ENCODE data around the gene DHPS.
A peak's percentile ranks its signal among the peaks of the same experiment; 100 is the strongest.
"Not testable (repeated sequence)": the region's sequence is repeated elsewhere in the genome, so short reads cannot be mapped to it uniquely, and the experiment has no call there.

DHPS gene

DNA sequence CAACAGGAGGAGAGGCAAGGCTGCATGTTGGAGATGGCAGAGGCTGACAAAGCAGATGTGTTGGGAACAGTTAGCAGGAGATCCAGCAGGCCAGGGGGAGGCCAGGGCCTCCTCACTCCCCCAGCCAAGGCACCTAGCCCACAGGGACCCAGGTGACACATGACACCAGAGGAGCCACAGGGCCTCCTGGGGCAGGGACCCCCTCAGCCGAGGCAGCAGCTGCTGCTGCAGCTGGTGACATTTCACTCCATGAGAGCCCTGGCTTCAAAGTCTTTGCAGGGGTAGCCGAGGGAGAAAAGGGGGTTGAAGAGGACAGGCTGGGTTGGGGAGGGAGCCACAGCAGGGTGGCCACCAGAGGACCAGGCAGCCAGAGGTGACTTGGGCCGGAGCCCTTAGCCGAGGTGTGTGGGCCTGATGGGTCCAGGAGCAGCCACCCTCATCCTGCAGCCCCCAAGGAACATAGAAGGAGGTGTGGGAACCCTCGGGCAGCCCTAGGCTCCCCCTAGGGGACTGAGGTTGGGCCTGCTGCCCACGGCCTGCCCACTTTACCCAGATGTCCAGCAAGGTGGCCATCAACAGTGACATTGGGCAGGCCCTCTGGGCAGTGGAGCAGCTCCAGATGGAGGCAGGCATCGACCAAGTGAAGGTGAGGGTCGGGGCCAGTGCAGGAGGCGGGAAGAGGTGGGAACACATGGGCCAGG, 6.0 kb upstream of the DHPS start, which contains the start of gene GNG14:
Gene GNG14 (plus strand): TSS at position 503 of the 701 bp plus-strand sequence. CDS start 51 bp downstream, at position 554.
- no peaks in the 10 kb centered on the region for H3K9me2 ChIP-seq (replicated peaks; ENCODE audit: control insufficient read depth, low read length)
- no peaks in the 10 kb centered on the region for H3K27me3 ChIP-seq (ENCODE audit: control insufficient read depth, low read length)
- H3K4me2 ChIP-seq (ENCODE audit: low read length): no peak within 1 kb of the TSS
- TF ChIP-seq EZH2phosphoT487 (IDR thresholded peaks at IDR 0.05; ENCODE audit: borderline replicate concordance, low read length): no peak
- TF ChIP-seq CTCF (IDR thresholded peaks at IDR 0.05; ENCODE audit: low read depth, low read length, poor library complexity, severe bottlenecking): no peak
- H3K9me3 ChIP-seq (ENCODE audit: control insufficient read depth, insufficient read depth, low read length): no peaks in the 10 kb centered on the region
- no peaks in the 10 kb centered on the region; the same call in 1 of the 2 replicates for H3F3A ChIP-seq (ENCODE audit: control insufficient read depth, insufficient read depth)
- no peaks in the 10 kb centered on the region for H3K79me2 ChIP-seq (ENCODE audit: control insufficient read depth, low read length)
- no peaks in the 10 kb centered on the region for H3K4me1 ChIP-seq (ENCODE audit: control insufficient read depth, low read length)
- H3K27ac ChIP-seq (ENCODE audit: low read depth, low read length): no peak within 1 kb of the TSS
- no peak within 1 kb of the TSS for H3K4me3 ChIP-seq (ENCODE audit: low read length)
- H3K36me3 ChIP-seq (ENCODE audit: control insufficient read depth, low read length): no peaks in the 10 kb centered on the region
- no peaks in the 10 kb centered on the region for H4K20me1 ChIP-seq (ENCODE audit: control insufficient read depth, insufficient read depth, low read depth, low read length)

GRCh38 chr19:12685831-12686230, 4.2 kb upstream of the DHPS start:
- H3K4me3 ChIP-seq (ENCODE audit: low read length): no peak overlapping the region
- H3K79me2 ChIP-seq (ENCODE audit: control insufficient read depth, low read length): peaks cover 7% of the 10 kb centered on the region
- no peaks in the 10 kb centered on the region for H3K27me3 ChIP-seq (ENCODE audit: control insufficient read depth, low read length)
- H3F3A ChIP-seq (ENCODE audit: control insufficient read depth, insufficient read depth): peaks cover 4% of the 10 kb centered on the region
- no peak overlapping the region for H3K27ac ChIP-seq (ENCODE audit: low read depth, low read length)
- H3K36me3 ChIP-seq (ENCODE audit: control insufficient read depth, low read length): peaks cover 4% of the 10 kb centered on the region
- H3K4me1 ChIP-seq (ENCODE audit: control insufficient read depth, low read length): peaks cover 5% of the 10 kb centered on the region
- H4K20me1 ChIP-seq (ENCODE audit: control insufficient read depth, insufficient read depth, low read depth, low read length): no peaks in the 10 kb centered on the region
- TF ChIP-seq EZH2phosphoT487 (IDR thresholded peaks at IDR 0.05; ENCODE audit: borderline replicate concordance, low read length) (no peak), CTCF (IDR thresholded peaks at IDR 0.05; ENCODE audit: low read depth, low read length, poor library complexity, severe bottlenecking) (no peak)
- no peaks in the 10 kb centered on the region for H3K9me3 ChIP-seq (ENCODE audit: control insufficient read depth, insufficient read depth, low read length)
- no peaks in the 10 kb centered on the region for H3K9me2 ChIP-seq (replicated peaks; ENCODE audit: control insufficient read depth, low read length)
- H3K4me2 ChIP-seq (ENCODE audit: low read length): no peak overlapping the region

GRCh38 chr19:12680034-12680433, 1.6 kb downstream of the DHPS start:
- Histone ChIP-seq H3K9me3 (ENCODE audit: control insufficient read depth, insufficient read depth, low read length) (no peaks in the 10 kb centered on the region), H3K36me3 (ENCODE audit: control insufficient read depth, low read length) (peaks cover 51% of the 10 kb centered on the region), H4K20me1 (ENCODE audit: control insufficient read depth, insufficient read depth, low read depth, low read length) (peaks cover 9% of the 10 kb centered on the region; the same call in 1 of the 2 replicates), H3F3A (ENCODE audit: control insufficient read depth, insufficient read depth) (peaks cover 4% of the 10 kb centered on the region), H3K9me2 (replicated peaks; ENCODE audit: control insufficient read depth, low read length) (no peaks in the 10 kb centered on the region), H3K4me2 (ENCODE audit: low read length) (peak overlapping the region; percentile 37), H3K4me3 (ENCODE audit: low read length) (peak overlapping the region; percentile 32; the same call in 1 of the 2 replicates), H3K27me3 (ENCODE audit: control insufficient read depth, low read length) (no peaks in the 10 kb centered on the region), H3K79me2 (ENCODE audit: control insufficient read depth, low read length) (peaks cover 36% of the 10 kb centered on the region), H3K4me1 (ENCODE audit: control insufficient read depth, low read length) (peaks cover 8% of the 10 kb centered on the region), H3K27ac (ENCODE audit: low read depth, low read length) (no peak overlapping the region)
- no peak for TF ChIP-seq EZH2phosphoT487 (IDR thresholded peaks at IDR 0.05; ENCODE audit: borderline replicate concordance, low read length)
- TF ChIP-seq CTCF (IDR thresholded peaks at IDR 0.05; ENCODE audit: low read depth, low read length, poor library complexity, severe bottlenecking): no peak

DNA sequence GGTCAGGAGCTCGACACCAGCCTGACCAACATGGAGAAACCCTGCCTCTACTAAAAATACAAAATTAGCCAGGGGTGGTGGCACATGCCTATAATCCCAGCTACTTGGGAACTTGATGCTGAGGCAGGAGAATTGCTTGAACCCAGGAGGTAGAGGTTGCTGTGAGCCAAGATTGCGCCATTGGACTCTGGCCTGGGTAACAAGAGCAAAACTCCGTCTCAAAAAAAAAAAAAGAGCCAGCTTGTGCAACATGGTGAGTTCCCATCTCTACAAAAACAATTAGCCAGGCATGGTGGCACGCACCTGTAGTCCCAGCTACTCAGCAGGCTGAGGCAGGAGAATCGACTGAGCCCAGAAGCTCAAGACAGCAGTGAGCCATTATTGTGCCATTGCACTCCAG, 3.6 kb downstream of the DHPS start:
- H3K9me3 ChIP-seq (ENCODE audit: control insufficient read depth, insufficient read depth, low read length); H3K27ac ChIP-seq (ENCODE audit: low read depth, low read length); H4K20me1 ChIP-seq (ENCODE audit: control insufficient read depth, insufficient read depth, low read depth, low read length); H3K27me3 ChIP-seq (ENCODE audit: control insufficient read depth, low read length); H3K9me2 ChIP-seq (replicated peaks; ENCODE audit: control insufficient read depth, low read length); H3F3A ChIP-seq (ENCODE audit: control insufficient read depth, insufficient read depth); H3K4me3 ChIP-seq (ENCODE audit: low read length); H3K4me1 ChIP-seq (ENCODE audit: control insufficient read depth, low read length); H3K4me2 ChIP-seq (ENCODE audit: low read length): not testable (repeated sequence)
- H3K79me2 ChIP-seq (ENCODE audit: control insufficient read depth, low read length): peaks cover 36% of the 10 kb centered on the region
- H3K36me3 ChIP-seq (ENCODE audit: control insufficient read depth, low read length): peaks cover 64% of the 10 kb centered on the region

Data from DOHH2 (cell line).